ENCODE data around the gene DENND2D.

DNA sequence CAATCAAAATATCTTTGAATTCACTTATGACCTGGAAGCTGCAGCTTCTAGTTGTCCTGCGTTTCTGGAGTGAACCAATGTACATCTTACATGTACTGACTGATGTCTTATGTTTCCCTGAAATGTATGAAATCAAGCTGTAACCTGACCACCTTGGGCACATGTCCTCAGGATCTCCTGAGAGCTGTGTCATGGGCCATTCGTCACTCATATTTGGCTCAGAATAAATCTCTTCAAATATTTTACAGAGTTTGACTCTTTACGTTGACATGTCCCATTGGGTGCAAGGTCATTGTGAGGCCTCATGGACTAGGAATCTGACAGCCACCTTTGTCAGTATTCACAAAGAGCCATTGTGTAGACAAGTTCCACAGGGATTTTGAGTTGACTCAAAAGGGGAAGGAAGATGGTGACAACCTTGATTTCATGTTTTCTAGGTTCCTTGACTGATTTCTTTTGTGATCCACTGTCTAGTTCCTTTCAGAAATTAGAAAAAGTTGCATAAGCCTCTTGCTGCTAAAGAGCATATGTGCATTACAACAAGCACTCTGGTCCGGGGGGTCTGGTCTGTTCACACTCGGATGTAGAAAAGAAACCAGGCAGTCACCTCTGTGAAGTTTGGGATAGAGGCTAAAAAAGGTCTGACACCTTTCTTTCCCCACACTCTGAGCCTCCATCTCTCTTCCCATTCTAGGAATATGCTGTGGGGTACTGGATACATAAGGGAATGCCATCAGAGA, 37.8 kb upstream of the DENND2D start:
- TF ChIP-seq POLR2AphosphoS5 (IDR thresholded peaks at IDR 0.05) (no peak), SMC3 (conservative IDR thresholded peaks at IDR 0.05; ENCODE audit: poor library complexity) (no peak), EZH2 (IDR thresholded peaks at IDR 0.05; ENCODE audit: borderline replicate concordance, insufficient read depth, low read length, poor library complexity, severe bottlenecking) (no peak), EP300 (conservative IDR thresholded peaks at IDR 0.05; ENCODE audit: poor library complexity, severe bottlenecking) (no peak), TAF1 (IDR thresholded peaks at IDR 0.05; ENCODE audit: low read depth) (no peak), RAD21 (conservative IDR thresholded peaks at IDR 0.05) (no peak), MXI1 (conservative IDR thresholded peaks at IDR 0.05; ENCODE audit: poor library complexity, severe bottlenecking) (no peak)
- TF ChIP-seq, protein P1, sequence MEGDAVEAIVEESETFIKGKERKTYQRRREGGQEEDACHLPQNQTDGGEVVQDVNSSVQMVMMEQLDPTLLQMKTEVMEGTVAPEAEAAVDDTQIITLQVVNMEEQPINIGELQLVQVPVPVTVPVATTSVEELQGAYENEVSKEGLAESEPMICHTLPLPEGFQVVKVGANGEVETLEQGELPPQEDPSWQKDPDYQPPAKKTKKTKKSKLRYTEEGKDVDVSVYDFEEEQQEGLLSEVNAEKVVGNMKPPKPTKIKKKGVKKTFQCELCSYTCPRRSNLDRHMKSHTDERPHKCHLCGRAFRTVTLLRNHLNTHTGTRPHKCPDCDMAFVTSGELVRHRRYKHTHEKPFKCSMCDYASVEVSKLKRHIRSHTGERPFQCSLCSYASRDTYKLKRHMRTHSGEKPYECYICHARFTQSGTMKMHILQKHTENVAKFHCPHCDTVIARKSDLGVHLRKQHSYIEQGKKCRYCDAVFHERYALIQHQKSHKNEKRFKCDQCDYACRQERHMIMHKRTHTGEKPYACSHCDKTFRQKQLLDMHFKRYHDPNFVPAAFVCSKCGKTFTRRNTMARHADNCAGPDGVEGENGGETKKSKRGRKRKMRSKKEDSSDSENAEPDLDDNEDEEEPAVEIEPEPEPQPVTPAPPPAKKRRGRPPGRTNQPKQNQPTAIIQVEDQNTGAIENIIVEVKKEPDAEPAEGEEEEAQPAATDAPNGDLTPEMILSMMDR (IDR thresholded peaks at IDR 0.05; ENCODE audit: poor library complexity, severe bottlenecking): no peak
- TF ChIP-seq, protein P2, sequence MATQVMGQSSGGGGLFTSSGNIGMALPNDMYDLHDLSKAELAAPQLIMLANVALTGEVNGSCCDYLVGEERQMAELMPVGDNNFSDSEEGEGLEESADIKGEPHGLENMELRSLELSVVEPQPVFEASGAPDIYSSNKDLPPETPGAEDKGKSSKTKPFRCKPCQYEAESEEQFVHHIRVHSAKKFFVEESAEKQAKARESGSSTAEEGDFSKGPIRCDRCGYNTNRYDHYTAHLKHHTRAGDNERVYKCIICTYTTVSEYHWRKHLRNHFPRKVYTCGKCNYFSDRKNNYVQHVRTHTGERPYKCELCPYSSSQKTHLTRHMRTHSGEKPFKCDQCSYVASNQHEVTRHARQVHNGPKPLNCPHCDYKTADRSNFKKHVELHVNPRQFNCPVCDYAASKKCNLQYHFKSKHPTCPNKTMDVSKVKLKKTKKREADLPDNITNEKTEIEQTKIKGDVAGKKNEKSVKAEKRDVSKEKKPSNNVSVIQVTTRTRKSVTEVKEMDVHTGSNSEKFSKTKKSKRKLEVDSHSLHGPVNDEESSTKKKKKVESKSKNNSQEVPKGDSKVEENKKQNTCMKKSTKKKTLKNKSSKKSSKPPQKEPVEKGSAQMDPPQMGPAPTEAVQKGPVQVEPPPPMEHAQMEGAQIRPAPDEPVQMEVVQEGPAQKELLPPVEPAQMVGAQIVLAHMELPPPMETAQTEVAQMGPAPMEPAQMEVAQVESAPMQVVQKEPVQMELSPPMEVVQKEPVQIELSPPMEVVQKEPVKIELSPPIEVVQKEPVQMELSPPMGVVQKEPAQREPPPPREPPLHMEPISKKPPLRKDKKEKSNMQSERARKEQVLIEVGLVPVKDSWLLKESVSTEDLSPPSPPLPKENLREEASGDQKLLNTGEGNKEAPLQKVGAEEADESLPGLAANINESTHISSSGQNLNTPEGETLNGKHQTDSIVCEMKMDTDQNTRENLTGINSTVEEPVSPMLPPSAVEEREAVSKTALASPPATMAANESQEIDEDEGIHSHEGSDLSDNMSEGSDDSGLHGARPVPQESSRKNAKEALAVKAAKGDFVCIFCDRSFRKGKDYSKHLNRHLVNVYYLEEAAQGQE (IDR thresholded peaks at IDR 0.05; ENCODE audit: borderline replicate concordance): no peak

Measured in neural cell (in vitro differentiated cells).